SIG-M5 treated with dmso at 0.1 percent for 504 hours (cell line): ENCODE measurements around the gene MRPL32.

Experiments used
- DNase-seq: peaks from one replicate; lab custom pipeline; 2025; ENCODE audit not compliant: unreplicated experiment; lab: John Stamatoyannopoulos, UW

The MRPL32 gene

DNA sequence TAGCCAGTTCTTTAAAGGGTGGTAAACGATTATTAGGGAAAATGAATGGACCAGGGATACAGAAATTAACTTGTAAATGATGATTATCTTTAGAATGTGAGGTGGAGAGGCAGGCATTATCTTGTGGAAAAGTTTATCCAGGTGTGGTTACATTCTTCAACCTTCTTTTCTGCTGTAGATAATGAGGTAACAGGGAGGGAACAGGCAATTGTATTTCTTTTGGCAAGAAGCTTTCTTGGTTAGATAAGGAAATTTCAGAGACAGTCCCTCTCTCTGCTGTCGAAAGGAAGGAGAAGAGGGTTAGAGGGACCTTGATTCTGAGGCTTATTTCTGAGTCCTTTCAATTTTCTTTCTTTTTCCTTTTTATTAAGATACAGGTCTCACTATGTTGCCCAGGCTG is 32.1 kb downstream of the MRPL32 start:
- no peak for DNase-seq

DNA sequence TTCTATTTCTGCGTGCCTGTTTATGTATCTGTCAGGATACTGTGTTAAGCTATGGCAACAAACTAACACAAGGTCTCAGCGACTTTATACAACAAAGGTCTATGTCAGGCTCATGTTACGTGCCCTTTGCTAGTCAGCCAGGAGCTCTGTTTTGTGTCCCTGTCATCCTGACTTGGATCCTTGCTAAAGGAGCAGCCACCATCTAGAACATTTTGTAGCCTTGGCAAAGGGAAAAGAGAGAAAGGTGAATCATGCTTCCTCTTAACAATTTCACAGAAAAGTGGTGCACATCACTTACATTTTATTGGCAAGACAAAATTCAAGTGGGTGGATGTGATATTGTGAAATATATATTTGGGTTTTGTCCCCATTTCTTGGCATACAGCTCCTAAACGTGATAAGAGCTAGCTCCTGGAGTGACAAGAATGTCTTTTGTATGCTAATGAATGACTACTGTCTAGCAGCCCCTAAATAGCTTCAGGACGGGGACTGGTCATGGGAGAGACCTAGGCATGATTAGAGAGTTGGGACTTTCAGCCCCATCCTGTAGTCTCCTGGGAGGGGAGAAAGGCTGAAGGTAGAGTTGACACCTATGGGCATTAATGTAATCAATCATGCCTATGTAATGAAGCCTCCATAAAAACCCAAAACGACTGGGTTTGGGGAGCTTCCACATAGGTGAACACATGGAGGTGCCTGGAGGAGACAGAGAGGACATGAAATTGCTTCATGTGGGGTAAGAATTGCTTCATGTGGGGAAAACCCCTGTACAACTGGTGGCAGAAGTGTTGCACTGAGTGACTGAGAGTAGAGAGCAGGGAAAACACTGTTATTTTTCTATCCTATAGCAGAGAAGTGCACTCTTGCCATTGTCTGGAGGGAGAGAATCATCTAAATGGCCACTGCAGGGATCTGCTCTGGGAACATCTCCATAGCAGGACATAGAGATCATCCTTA is 33.0 kb downstream of the MRPL32 start:
- DNase-seq = no peak

DNA sequence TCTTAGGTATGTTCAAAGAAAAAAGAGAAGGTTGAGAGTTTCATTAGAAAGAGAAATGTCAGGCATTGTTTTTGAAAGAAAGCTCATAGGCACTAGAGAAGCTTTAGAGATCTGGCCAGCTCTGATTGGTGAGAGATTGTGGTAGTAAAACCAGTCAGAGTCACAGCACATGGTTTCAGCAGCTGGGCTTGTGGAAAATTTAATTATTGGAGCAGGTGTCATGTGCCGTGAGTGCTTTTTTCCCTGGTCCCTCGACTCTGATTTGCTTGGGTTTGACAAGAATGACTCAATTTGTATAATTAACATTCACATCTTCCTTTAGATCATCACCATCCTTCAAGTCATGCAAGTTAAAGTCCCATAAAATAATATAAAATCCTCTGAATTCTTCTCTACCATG is 35.2 kb downstream of the MRPL32 start:
- DNase-seq = no peak

DNA sequence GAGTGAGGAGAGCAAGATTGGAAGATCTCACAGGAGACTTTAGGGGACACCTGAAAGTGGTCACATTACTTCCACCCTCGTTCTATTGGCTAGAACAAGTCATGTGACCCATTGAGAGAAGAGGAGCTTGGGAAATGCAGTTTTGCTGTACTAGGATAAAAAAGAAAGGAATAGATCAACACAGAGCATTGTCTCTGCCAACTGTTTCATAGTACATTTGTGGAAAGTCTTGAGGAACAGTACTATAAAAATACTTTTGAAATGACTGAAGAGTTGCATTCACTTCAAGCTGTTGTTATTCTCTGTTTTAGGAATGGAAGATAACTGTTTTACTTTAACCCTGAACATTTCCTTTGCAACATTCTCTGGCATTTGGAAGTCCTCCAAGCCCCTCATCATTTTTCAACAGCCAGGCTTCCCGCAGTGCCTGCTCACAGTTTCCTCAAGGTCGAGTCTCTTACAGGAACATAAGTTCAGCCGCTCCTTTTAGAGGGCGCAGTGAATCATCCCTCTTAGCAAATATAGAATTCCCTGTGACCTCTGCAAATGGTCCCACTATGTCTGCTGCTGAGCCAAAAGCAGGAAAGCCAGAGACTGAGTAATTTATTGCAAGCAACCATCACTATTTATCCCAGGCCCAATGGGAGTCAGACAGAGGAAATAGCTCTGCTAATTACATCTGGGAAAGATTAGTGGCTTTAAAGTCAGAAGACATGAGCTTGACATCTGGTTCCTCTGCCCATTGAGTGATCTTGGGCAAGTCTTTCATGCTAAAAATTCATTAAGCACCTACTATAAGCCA is 40.7 kb downstream of the MRPL32 start:
- DNase-seq = no peak

DNA sequence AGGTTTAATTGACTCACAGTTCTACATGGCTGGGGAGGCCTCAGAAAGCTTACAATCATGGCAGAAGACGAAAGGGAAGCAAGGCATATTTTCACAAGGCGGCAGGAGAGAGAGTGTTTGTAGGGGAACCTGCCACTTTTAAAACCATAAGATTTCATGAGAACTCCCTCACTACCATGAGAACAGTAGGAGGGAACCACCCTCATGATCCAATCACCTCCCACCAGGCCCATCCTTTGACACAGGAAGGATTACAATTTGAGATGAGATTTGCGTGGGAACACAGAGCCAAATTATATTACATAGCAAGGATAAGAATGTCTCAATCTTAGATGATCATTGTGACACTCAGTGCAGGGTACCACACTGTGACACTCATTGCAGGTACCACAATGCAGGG is 44.2 kb downstream of the MRPL32 start:
- no peak for DNase-seq

DNA sequence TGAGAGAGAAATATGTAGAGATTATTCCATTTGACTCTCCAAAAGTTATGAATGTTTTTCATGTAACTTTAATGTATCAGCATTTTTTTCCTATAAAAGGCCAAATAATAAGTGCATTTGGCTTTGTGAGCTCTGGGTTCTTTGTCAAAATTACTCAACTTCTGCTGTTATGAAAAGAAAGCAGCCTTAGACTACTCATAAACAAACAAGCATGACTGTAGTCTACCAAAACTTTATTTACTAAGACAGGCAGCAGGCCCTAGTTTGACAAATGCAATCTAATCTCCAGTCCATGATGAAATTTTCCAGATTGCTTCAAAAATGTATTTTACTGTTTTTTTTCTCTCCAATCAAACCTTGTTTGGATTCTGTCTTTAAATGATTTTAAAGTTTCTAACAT is 46.3 kb downstream of the MRPL32 start:
- DNase-seq = no peak

DNA sequence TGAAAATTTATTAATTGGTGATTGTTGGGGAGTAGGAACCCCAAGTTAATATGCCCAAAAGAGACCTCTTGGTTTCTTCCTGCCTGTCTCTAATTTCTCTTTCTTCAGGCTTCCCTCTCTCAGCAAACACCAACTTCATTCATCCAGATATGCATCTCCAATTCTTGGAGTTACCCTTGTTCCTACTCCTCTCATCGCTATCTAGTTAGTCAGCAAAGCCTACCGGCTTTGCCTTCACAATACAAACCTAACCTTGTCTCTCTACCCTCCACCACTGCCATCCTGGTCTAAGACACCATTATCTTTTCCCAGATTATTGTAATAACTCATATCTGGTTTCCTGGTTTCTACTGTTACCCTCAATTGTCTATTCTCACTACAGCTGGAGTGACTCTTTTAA is 47.9 kb downstream of the MRPL32 start:
- DNase-seq = no peak

DNA sequence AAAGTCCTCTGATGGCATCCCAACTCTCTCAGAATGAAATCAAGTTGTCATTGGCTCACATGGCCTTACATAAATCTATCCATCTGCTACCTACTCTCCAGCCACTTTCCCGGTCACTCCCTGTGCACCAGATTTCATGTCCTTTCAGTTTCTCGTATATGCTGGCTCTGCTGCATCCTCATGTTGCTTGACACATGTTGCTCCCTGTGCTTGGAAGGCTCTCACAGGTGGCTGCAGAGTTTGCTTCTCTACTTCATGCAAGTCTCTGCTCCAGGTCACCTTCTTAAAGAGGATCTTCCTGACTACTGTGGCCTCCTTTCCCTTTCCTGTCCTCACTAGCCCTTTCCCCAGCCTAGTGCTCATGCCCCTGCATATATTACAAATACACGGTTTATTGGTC is 48.3 kb downstream of the MRPL32 start:
- DNase-seq = no peak

DNA sequence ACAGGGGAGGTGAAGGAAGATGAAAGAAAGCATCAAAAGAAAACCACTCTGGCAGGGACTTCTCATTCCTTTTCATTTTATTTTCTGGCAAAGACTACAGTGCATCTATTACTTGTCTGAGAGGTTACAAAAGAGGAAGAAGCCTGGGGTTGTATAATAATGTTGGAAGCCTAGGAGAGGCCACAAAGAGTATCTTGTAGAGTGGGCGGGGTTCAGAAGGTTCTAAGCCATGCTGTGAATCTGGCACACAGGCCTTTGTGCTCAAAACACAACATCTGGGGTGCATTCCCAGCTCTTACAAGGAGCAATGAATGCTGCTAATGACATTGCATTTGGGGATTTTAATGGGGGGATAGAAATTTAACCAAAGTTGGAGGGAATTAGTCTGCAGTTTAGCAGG is 49.4 kb downstream of the MRPL32 start:
- peak; percentile 27 for DNase-seq

DNA sequence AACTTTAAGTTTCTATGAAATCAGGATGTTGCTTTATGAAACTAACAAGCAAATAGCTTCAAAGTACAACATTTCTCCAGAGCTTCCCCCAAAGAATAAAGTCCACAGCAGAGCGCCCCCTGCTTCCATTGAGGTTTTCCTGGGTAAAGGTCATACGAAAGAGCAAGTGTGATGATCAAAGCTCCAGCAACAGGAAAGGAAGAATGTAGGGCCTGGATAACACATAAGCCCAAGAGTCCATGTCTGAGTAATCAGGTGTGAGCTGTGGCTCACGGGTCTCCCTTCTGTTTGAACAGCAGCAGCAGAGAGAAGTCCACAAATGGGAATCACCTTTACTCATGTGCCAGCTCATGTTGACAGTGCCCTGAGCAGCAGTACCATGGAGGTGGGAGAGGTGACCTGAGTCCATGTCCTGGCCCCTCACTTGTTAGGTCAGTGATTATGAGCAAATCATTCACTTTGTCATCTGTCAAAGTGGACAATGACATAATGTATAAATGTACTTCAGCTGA is 50.5 kb downstream of the MRPL32 start:
- no peak for DNase-seq

DNA sequence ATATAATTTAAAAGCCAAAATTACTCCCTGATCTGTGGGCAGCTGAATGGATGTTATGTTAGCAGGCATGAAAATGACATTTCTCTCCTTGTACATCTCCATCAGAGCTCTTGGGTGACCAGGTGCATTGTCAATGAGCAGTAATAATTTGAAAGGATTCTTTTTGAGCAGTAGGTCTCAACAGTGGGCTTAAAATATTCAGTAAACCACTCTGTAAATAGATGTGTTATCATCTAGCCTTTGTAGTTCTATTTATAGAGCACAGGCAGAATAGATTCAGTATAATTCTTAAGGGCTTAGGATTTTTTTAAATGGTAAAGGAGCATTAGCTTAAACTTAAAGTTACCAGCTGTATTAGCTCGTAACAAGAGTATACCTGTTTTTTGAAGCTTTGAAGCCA is 52.0 kb downstream of the MRPL32 start:
- no peak for DNase-seq

DNA sequence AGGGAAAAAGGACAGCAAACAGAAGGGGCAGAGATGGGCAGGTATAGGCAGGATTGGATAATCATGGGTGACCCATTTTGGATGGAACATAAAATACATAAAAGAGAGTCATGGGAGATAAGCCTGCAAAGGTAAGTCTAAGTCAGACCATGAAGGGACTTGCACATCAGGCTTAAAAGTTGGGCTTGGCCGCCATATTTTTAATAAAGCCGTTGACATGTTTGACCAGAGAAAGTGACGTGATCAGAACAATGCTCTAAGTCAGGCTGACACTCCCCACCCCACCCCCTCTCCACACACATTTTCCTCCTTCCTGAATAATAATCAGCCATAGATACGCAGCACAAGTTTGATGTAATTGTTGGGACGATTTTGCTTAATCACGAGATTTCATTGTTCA is 54.0 kb downstream of the MRPL32 start:
- DNase-seq = no peak

DNA sequence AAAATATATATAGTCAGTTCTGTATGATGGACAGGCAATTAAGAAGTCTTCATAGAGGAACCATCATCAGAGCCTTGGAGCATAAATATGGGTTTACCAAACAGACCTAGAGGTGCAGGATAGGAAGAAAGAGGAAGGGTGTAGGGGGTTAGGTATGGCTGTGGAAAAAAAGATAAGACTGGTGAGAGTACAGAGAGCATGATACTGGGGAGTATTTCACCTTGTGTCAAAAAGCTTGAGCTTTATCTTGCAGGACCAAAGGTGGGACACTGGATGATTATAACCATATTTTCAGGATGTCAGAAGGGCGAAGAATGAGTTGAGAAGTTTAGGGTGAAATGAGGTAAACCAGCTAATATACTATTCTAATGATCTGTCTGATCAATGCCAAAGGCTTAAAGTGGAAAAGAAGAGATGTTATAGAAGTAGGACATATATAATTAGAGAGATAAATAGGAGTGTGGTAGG is 54.6 kb downstream of the MRPL32 start:
- DNase-seq = no peak
